ENCODE measurements around the gene ONECUT1. TPM values are rescaled to one million over a fixed set of nuclear protein-coding genes. Genes with fewer than 3 reads are reported as not detected.

The ONECUT1 gene
- total RNA-seq, 4 donors from 2014 or later: 0.29 TPM; not detected in 3

GRCh38 chr15:52730594-52730993 is 59.5 kb downstream of the ONECUT1 start:
- Histone ChIP-seq H3K4me1 (peaks cover 30% of the 10 kb centered on the region), H3K9me3 (no peaks in the 10 kb centered on the region), H3K36me3 (no peaks in the 10 kb centered on the region), H3K4me3 (no peak overlapping the region), H3K27me3 (no peaks in the 10 kb centered on the region), H3K27ac (no peak overlapping the region)
- 81% methylated on average over 7 of the region's 7 CpGs for WGBS
- DNase-seq (ENCODE audit: low spot score in 2 of 2): no peak
- TF ChIP-seq EP300 (IDR thresholded peaks at IDR 0.05) (no peak), CTCF (IDR thresholded peaks at IDR 0.05) (no peak), POLR2A (IDR thresholded peaks at IDR 0.05) (no peak), POLR2AphosphoS5 (IDR thresholded peaks at IDR 0.05) (no peak)

GRCh38 chr15:52730173-52730572 is 60.0 kb downstream of the ONECUT1 start:
- H3K4me3 ChIP-seq: no peak overlapping the region
- TF ChIP-seq CTCF (IDR thresholded peaks at IDR 0.05): no peak
- no peak overlapping the region for H3K27ac ChIP-seq
- WGBS: 36% methylated on average over 4 of the region's 4 CpGs
- no peaks in the 10 kb centered on the region for H3K36me3 ChIP-seq
- DNase-seq (ENCODE audit: low spot score in 2 of 2): no peak
- no peaks in the 10 kb centered on the region for H3K9me3 ChIP-seq
- peaks cover 30% of the 10 kb centered on the region for H3K4me1 ChIP-seq
- H3K27me3 ChIP-seq: no peaks in the 10 kb centered on the region

GRCh38 chr15:52728899-52729298 is 61.2 kb downstream of the ONECUT1 start:
- Histone ChIP-seq H3K4me3 (no peak overlapping the region), H3K36me3 (no peaks in the 10 kb centered on the region), H3K4me1 (peaks cover 25% of the 10 kb centered on the region), H3K27ac (no peak overlapping the region), H3K27me3 (no peaks in the 10 kb centered on the region), H3K9me3 (no peaks in the 10 kb centered on the region)
- DNase-seq (ENCODE audit: low spot score in 2 of 2): no peak
- no peak for TF ChIP-seq CTCF (IDR thresholded peaks at IDR 0.05)
- no peak for TF ChIP-seq POLR2AphosphoS5 (IDR thresholded peaks at IDR 0.05)
- TF ChIP-seq POLR2A (IDR thresholded peaks at IDR 0.05): no peak
- no peak for TF ChIP-seq EP300 (IDR thresholded peaks at IDR 0.05)
- 23% methylated on average over 2 of the region's 2 CpGs for WGBS

GRCh38 chr15:52727815-52728214 is 62.3 kb downstream of the ONECUT1 start:
- no peaks in the 10 kb centered on the region for H3K36me3 ChIP-seq
- H3K9me3 ChIP-seq: no peaks in the 10 kb centered on the region
- DNase-seq (ENCODE audit: low spot score in 2 of 2): no peak
- no peaks in the 10 kb centered on the region for H3K27me3 ChIP-seq
- no peak overlapping the region for H3K27ac ChIP-seq
- H3K4me1 ChIP-seq: peaks cover 16% of the 10 kb centered on the region
- TF ChIP-seq POLR2A (IDR thresholded peaks at IDR 0.05): no peak
- no peak for TF ChIP-seq POLR2AphosphoS5 (IDR thresholded peaks at IDR 0.05)
- no peak for TF ChIP-seq EP300 (IDR thresholded peaks at IDR 0.05)
- TF ChIP-seq CTCF (IDR thresholded peaks at IDR 0.05): no peak
- 67% methylated on average over 3 of the region's 3 CpGs for WGBS
- H3K4me3 ChIP-seq: no peak overlapping the region

- TF ChIP-seq CTCF (IDR thresholded peaks at IDR 0.05) (no peak), EP300 (IDR thresholded peaks at IDR 0.05) (no peak), POLR2AphosphoS5 (IDR thresholded peaks at IDR 0.05) (no peak), POLR2A (IDR thresholded peaks at IDR 0.05) (no peak)
- Histone ChIP-seq H3K4me1 (peaks cover 16% of the 10 kb centered on the region), H3K27ac (no peak overlapping the region), H3K9me3 (no peaks in the 10 kb centered on the region), H3K27me3 (no peaks in the 10 kb centered on the region), H3K36me3 (no peaks in the 10 kb centered on the region), H3K4me3 (no peak overlapping the region)
- WGBS: 95% methylated on average over 2 of the region's 2 CpGs
- DNase-seq (ENCODE audit: low spot score in 2 of 2): no peak
These were observed 63.9 kb downstream of the ONECUT1 start for GRCh38 chr15:52726195-52726594.

Measured in suprapubic skin (tissue), 4 donors.